K562 (cell line): Measurements from ENCODE around the gene ZBTB2. TPM values are rescaled to one million over a fixed set of nuclear protein-coding genes. Genes with fewer than 3 reads are reported as not detected.

Source experiments
- ARNT ChIP-seq, 2 experiments: fragments of 450-650 bp; IDR thresholded peaks; 2 replicates each; pipeline ENCODE4 v1.6.1; 2016; ENCODE audit warnings: mild to moderate bottlenecking in 1 of 2
- CCAR2 ChIP-seq: fragments of 200-400 bp; formaldehyde crosslinking; IDR thresholded peaks from 2 replicates; pipeline ENCODE4 v1.6.1; 2017; ENCODE audit warnings: mild to moderate bottlenecking, low read depth, low read length
- CHD1 ChIP-seq: fragments of 200-600 bp; sonication (generic); IDR thresholded peaks from one replicate; pipeline ENCODE4 v1.6.1; 2012; ENCODE audit warnings: mild to moderate bottlenecking, moderate library complexity, low read length, inconsistent platforms
- ETV6 ChIP-seq, 3 experiments: fragments of 150-350 bp in 1 of 3; sonication (generic) in 1 of 3; formaldehyde crosslinking in 1 of 3; IDR thresholded peaks; 2 replicates each; pipeline versions ENCODE4 v1.6.1 to v1.8.0; 2014 to 2022; ENCODE audit warnings: borderline replicate concordance in 2 of 3, low read depth in 2 of 3, antibody characterized with exemption in 1 of 3, low read length in 1 of 3, mild to moderate bottlenecking in 1 of 3, missing genetic modification reagents in 1 of 3
- GATA2 ChIP-seq: sonication (generic); formaldehyde crosslinking; IDR thresholded peaks from 2 replicates; pipeline ENCODE4 v1.4.0; 2020; ENCODE audit warnings: mild to moderate bottlenecking, missing genetic modification reagents
- KLF16 ChIP-seq: IDR thresholded peaks from 2 replicates; pipeline ENCODE4 v1.6.1; 2016; ENCODE audit warnings: antibody characterized with exemption
- MEF2D ChIP-seq: conservative IDR thresholded peaks from 2 replicates; pipeline ENCODE4 v1.6.1; 2016; ENCODE audit warnings: low read depth, missing genetic modification characterization, missing compliant biosample characterization
- NFIX ChIP-seq: fragments of 250-450 bp; sonication (Bioruptor Pico); IDR thresholded peaks from 2 replicates; pipeline ENCODE4 v1.4.0; 2020; ENCODE audit warnings: low read depth, mild to moderate bottlenecking, moderate library complexity
- ZNF146 ChIP-seq: IDR thresholded peaks from one replicate; pipeline ENCODE4 v1.6.1; 2018; ENCODE audit warnings: missing compliant biosample characterization; ENCODE audit not compliant: unreplicated experiment
- polyA plus RNA-seq, 8 experiments: library from polyadenylated mRNA; depleted of rRNA in 4 of 8; stranded (reverse) in 5 of 8; unstranded in 3 of 8; fragments of >200 nt; fragmentation: Nextera tagmentation in 2 of 8; fragmentation: Illumina TruSeq in 1 of 8; extraction: Ambion mirVana in 2 of 8; extraction: Trizol in 1 of 8; gene quantifications; 2 replicates each; pipeline versions ENCODE4 v1.2.1 to v1.2.3, GENCODE V29; 2011 to 2014; ENCODE audit warnings: inconsistent platforms in 1 of 8, missing spikeins in 1 of 8
- total RNA-seq, 7 experiments: library from RNA; depleted of rRNA in 6 of 7; stranded (reverse); fragments of >200 nt in 6 of 7; fragmentation: Illumina TruSeq in 2 of 7; extraction: Trizol in 2 of 7; gene quantifications; 2 replicates each; pipeline versions ENCODE4 v1.2.1 to v1.2.3, GENCODE V29; 2011 to 2021; ENCODE audit warnings: low replicate concordance in 1 of 7
- TF ChIP-seq, protein P1 (sequence below), 2 experiments: fragments of 450-650 bp; formaldehyde crosslinking in 1 of 2; IDR thresholded peaks; 2 replicates each; pipeline versions ENCODE4 v1.4.0 to v1.6.1; 2014 to 2020; ENCODE audit warnings: mild to moderate bottlenecking in 2 of 2, borderline replicate concordance in 1 of 2, low read depth in 1 of 2
- TF ChIP-seq, protein P2 (sequence below): fragments of 250-450 bp; sonication (Bioruptor Pico); IDR thresholded peaks from 2 replicates; pipeline ENCODE4 v1.5.0; 2021; ENCODE audit warnings: mild to moderate bottlenecking, borderline replicate concordance
- TF ChIP-seq, protein P3 (sequence below), 2 experiments: fragments of 450-650 bp; IDR thresholded peaks; 2 replicates each; pipeline ENCODE4 v1.6.1; 2016
- TF ChIP-seq, protein P4 (sequence below): fragments of 450-650 bp; conservative IDR thresholded peaks from 2 replicates; pipeline ENCODE4 v1.6.1; 2016; ENCODE audit warnings: missing genetic modification characterization, low read depth, mild to moderate bottlenecking, control low read depth, missing compliant biosample characterization

ZBTB2 gene
- total and polyA plus RNA-seq, 9 of the 15 experiments (the other 6 are each of a cell fraction or from before 2014, with no cell fraction given): 5.1 to 26.2 (median 16.4) TPM

DNA sequence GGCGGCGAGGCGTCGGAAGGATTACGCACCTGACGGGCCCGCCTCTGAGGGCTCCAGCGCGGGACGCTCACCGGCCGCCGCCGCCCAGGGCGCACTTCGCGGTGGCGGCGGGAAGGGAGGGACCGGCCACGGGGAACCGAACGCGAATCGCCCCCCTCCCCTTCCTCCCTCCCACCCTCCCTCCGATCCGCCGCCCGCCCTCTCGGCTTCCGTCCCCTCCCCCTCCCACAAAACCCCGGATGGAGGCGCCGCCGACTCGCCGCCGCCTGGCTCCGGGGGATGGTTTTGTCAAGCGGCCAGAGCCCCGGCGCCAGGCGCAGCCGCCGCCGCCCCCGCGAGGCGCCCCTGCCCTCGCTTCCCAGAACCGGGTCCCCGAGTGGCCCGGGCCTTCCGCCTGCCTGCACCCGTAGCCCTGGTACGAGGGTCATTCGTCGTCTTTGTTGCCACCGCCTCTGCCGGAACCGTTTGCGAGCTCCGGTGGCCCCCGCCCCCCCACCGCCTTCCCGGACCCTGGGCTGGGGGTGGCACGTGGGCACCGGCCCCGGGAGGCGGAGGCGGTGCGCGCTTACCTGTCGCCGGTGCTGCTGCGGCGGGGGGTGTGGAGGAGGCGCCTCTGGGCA, 398 bp downstream of the ZBTB2 start (continued):
- TF ChIP-seq, protein P1, sequence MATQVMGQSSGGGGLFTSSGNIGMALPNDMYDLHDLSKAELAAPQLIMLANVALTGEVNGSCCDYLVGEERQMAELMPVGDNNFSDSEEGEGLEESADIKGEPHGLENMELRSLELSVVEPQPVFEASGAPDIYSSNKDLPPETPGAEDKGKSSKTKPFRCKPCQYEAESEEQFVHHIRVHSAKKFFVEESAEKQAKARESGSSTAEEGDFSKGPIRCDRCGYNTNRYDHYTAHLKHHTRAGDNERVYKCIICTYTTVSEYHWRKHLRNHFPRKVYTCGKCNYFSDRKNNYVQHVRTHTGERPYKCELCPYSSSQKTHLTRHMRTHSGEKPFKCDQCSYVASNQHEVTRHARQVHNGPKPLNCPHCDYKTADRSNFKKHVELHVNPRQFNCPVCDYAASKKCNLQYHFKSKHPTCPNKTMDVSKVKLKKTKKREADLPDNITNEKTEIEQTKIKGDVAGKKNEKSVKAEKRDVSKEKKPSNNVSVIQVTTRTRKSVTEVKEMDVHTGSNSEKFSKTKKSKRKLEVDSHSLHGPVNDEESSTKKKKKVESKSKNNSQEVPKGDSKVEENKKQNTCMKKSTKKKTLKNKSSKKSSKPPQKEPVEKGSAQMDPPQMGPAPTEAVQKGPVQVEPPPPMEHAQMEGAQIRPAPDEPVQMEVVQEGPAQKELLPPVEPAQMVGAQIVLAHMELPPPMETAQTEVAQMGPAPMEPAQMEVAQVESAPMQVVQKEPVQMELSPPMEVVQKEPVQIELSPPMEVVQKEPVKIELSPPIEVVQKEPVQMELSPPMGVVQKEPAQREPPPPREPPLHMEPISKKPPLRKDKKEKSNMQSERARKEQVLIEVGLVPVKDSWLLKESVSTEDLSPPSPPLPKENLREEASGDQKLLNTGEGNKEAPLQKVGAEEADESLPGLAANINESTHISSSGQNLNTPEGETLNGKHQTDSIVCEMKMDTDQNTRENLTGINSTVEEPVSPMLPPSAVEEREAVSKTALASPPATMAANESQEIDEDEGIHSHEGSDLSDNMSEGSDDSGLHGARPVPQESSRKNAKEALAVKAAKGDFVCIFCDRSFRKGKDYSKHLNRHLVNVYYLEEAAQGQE (IDR thresholded peaks at IDR 0.05; ENCODE audit: borderline replicate concordance): no peak
- TF ChIP-seq, protein P1 (CRISPR knock-in tag; IDR thresholded peaks at IDR 0.05; ENCODE audit: low read depth): peak; percentile 59; the same call in 1 of the 2 replicates
- TF ChIP-seq CCAR2: no peak
- TF ChIP-seq ZNF146 (CRISPR knock-in tag): no peak
- TF ChIP-seq, protein P2, sequence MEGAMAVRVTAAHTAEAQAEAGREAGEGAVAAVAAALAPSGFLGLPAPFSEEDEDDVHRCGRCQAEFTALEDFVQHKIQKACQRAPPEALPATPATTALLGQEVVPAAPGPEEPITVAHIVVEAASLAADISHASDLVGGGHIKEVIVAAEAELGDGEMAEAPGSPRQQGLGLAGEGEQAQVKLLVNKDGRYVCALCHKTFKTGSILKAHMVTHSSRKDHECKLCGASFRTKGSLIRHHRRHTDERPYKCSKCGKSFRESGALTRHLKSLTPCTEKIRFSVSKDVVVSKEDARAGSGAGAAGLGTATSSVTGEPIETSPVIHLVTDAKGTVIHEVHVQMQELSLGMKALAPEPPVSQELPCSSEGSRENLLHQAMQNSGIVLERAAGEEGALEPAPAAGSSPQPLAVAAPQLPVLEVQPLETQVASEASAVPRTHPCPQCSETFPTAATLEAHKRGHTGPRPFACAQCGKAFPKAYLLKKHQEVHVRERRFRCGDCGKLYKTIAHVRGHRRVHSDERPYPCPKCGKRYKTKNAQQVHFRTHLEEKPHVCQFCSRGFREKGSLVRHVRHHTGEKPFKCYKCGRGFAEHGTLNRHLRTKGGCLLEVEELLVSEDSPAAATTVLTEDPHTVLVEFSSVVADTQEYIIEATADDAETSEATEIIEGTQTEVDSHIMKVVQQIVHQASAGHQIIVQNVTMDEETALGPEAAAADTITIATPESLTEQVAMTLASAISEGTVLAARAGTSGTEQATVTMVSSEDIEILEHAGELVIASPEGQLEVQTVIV (CRISPR knock-in tag): no peak
- peak; percentile 95 for TF ChIP-seq CHD1
- TF ChIP-seq ARNT (IDR thresholded peaks at IDR 0.05): no peak
- no peak for TF ChIP-seq GATA2
- TF ChIP-seq NFIX (CRISPR knock-in tag): no peak
- no peak for TF ChIP-seq KLF16
- TF ChIP-seq ETV6 (IDR thresholded peaks at IDR 0.05; ENCODE audit: borderline replicate concordance in 1 of 2, low read depth in 2 of 2, low read length in 1 of 2): no peak
- no peak for TF ChIP-seq ETV6 (CRISPR knock-in tag; IDR thresholded peaks at IDR 0.05; ENCODE audit: borderline replicate concordance)
- TF ChIP-seq, protein P3, sequence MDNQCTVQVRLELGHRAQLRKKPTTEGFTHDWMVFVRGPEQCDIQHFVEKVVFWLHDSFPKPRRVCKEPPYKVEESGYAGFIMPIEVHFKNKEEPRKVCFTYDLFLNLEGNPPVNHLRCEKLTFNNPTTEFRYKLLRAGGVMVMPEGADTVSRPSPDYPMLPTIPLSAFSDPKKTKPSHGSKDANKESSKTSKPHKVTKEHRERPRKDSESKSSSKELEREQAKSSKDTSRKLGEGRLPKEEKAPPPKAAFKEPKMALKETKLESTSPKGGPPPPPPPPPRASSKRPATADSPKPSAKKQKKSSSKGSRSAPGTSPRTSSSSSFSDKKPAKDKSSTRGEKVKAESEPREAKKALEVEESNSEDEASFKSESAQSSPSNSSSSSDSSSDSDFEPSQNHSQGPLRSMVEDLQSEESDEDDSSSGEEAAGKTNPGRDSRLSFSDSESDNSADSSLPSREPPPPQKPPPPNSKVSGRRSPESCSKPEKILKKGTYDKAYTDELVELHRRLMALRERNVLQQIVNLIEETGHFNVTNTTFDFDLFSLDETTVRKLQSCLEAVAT (IDR thresholded peaks at IDR 0.05): no peak
- TF ChIP-seq MEF2D (tag): no peak
- TF ChIP-seq, protein P4, sequence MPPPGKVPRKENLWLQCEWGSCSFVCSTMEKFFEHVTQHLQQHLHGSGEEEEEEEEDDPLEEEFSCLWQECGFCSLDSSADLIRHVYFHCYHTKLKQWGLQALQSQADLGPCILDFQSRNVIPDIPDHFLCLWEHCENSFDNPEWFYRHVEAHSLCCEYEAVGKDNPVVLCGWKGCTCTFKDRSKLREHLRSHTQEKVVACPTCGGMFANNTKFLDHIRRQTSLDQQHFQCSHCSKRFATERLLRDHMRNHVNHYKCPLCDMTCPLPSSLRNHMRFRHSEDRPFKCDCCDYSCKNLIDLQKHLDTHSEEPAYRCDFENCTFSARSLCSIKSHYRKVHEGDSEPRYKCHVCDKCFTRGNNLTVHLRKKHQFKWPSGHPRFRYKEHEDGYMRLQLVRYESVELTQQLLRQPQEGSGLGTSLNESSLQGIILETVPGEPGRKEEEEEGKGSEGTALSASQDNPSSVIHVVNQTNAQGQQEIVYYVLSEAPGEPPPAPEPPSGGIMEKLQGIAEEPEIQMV: no peak
